Karpas-422 (cell line): ENCODE results near the gene BPNT1. TPM values are rescaled to one million over a fixed set of nuclear protein-coding genes. Genes with fewer than 3 reads are reported as not detected.

Experiments
- DNase-seq: peaks from one replicate; pipeline ENCODE4 v3.0.0-alpha.2; 2015
- H2AFZ ChIP-seq: fragments of 200-600 bp; sonication (generic); 2 replicates; pipeline ENCODE4 v1.6.1; 2014; ENCODE audit warnings: antibody characterized with exemption, low read length, mixed read lengths
- H3K27ac ChIP-seq: fragments of 200-600 bp; sonication (generic); 2 replicates; pipeline ENCODE4 v1.5.1; 2014; ENCODE audit warnings: mild to moderate bottlenecking, low read length, moderate library complexity
- H3K27me3 ChIP-seq: fragments of 200-600 bp; sonication (generic); 2 replicates; pipeline ENCODE4 v1.6.1; 2014; ENCODE audit warnings: low read length, mixed read lengths
- H3K36me3 ChIP-seq: fragments of 200-600 bp; sonication (generic); 2 replicates; pipeline ENCODE4 v1.6.1; 2014; ENCODE audit warnings: low read length, mixed read lengths; ENCODE audit not compliant: insufficient read depth
- H3K4me1 ChIP-seq: fragments of 200-600 bp; sonication (generic); 2 replicates; pipeline ENCODE4 v1.6.1; 2014; ENCODE audit warnings: mild to moderate bottlenecking, low read length, mixed read lengths
- H3K4me2 ChIP-seq: fragments of 200-600 bp; sonication (generic); 2 replicates; pipeline ENCODE4 v1.6.1; 2014; ENCODE audit warnings: low read length, low read depth, mild to moderate bottlenecking; ENCODE audit not compliant: poor library complexity, severe bottlenecking
- H3K4me3 ChIP-seq: fragments of 200-600 bp; sonication (generic); 2 replicates; pipeline ENCODE4 v1.5.1; 2014; ENCODE audit warnings: mild to moderate bottlenecking, antibody characterized with exemption, low read length, mixed read lengths
- H3K79me2 ChIP-seq: fragments of 200-600 bp; sonication (generic); 2 replicates; pipeline ENCODE4 v1.6.1; 2014; ENCODE audit warnings: mild to moderate bottlenecking, low read length, mixed read lengths
- H3K9ac ChIP-seq: fragments of 200-600 bp; sonication (generic); 2 replicates; pipeline ENCODE4 v1.6.0; 2014; ENCODE audit warnings: low read length
- H3K9me2 ChIP-seq: fragments of 200-600 bp; sonication (generic), shearing (Covaris generic); replicated peaks from 2 replicates; pipeline ENCODE4 v1.6.0; 2014; ENCODE audit warnings: mild to moderate bottlenecking, low read length, moderate library complexity; ENCODE audit not compliant: insufficient read depth
- H3K9me3 ChIP-seq: fragments of 300-700, 200-600 bp; sonication (generic); 2 replicates; pipeline ENCODE4 v1.6.1; 2014; ENCODE audit warnings: low read length, mixed read lengths
- H4K20me1 ChIP-seq: fragments of 200-600 bp; sonication (generic); 2 replicates; pipeline ENCODE4 v1.6.1; 2014; ENCODE audit warnings: mild to moderate bottlenecking, antibody characterized with exemption, low read length, low read depth; ENCODE audit not compliant: insufficient read depth
- total RNA-seq: library from RNA; depleted of rRNA; stranded (reverse); fragments of >200 nt; shearing (Covaris generic); gene quantifications from 2 replicates; pipeline ENCODE4 v1.2.3, GENCODE V29; 2014; ENCODE audit warnings: low replicate concordance; rRNA removed

The BPNT1 gene
- 65.3 and 69.1 TPM in 2 replicates for total RNA-seq

GRCh38 chr1:220089650-220090556, at the start of gene BPNT1:
Gene BPNT1 (minus strand): TSS chr1:220089788. CDS start chr1:220079846, 9,942 bp downstream.
- H3K4me2 ChIP-seq: peak within 1 kb of the TSS; percentile 82
- no peaks in the 10 kb centered on the region for H3K9me2 ChIP-seq
- peak; percentile 99 for DNase-seq
- H4K20me1 ChIP-seq: no peaks in the 10 kb centered on the region
- H3K9me3 ChIP-seq: no peaks in the 10 kb centered on the region
- peak within 1 kb of the TSS; percentile 90 for H3K27ac ChIP-seq
- H3K36me3 ChIP-seq: peaks cover 3% of the 10 kb centered on the region; the same call in 1 of the 2 replicates
- peak within 1 kb of the TSS; percentile 80 for H3K9ac ChIP-seq
- H3K4me1 ChIP-seq: peaks cover 50% of the 10 kb centered on the region
- H3K79me2 ChIP-seq: peaks cover 49% of the 10 kb centered on the region
- H3K27me3 ChIP-seq: no peaks in the 10 kb centered on the region
- peak within 1 kb of the TSS; percentile 73 for H3K4me3 ChIP-seq
- H2AFZ ChIP-seq: peak within 1 kb of the TSS; percentile 57

GRCh38 chr1:220137019-220137786, 47.6 kb upstream of the BPNT1 start:
- Histone ChIP-seq H3K9me2 (no peaks in the 10 kb centered on the region), H3K9ac (no peak overlapping the region), H2AFZ (no peak overlapping the region), H3K4me2 (no peak overlapping the region), H3K4me3 (no peak overlapping the region), H3K9me3 (no peaks in the 10 kb centered on the region), H3K27me3 (no peaks in the 10 kb centered on the region), H4K20me1 (no peaks in the 10 kb centered on the region), H3K4me1 (no peaks in the 10 kb centered on the region), H3K27ac (no peak overlapping the region), H3K79me2 (peaks cover 4% of the 10 kb centered on the region; the same call in 1 of the 2 replicates), H3K36me3 (peaks cover 54% of the 10 kb centered on the region)
- no peak for DNase-seq

- no peak overlapping the region for H3K27ac ChIP-seq
- no peak overlapping the region for H3K4me3 ChIP-seq
- no peak overlapping the region for H3K9ac ChIP-seq
- H3K9me3 ChIP-seq: no peaks in the 10 kb centered on the region
- H3K36me3 ChIP-seq: peaks cover 43% of the 10 kb centered on the region
- no peak overlapping the region for H2AFZ ChIP-seq
- H3K79me2 ChIP-seq: peaks cover 10% of the 10 kb centered on the region
- no peaks in the 10 kb centered on the region for H3K4me1 ChIP-seq
- no peaks in the 10 kb centered on the region for H3K27me3 ChIP-seq
- no peak overlapping the region for H3K4me2 ChIP-seq
- H3K9me2 ChIP-seq: no peaks in the 10 kb centered on the region
- H4K20me1 ChIP-seq: no peaks in the 10 kb centered on the region
- DNase-seq: no peak
These were observed 46.2 kb upstream of the BPNT1 start for GRCh38 chr1:220135755-220136154.

GRCh38 chr1:220129479-220130210, 40.1 kb upstream of the BPNT1 start:
- H2AFZ ChIP-seq: no peak overlapping the region
- no peak overlapping the region for H3K4me2 ChIP-seq
- H3K9me2 ChIP-seq: no peaks in the 10 kb centered on the region
- H4K20me1 ChIP-seq: no peaks in the 10 kb centered on the region
- peaks cover 41% of the 10 kb centered on the region for H3K36me3 ChIP-seq
- DNase-seq: no peak
- no peaks in the 10 kb centered on the region for H3K4me1 ChIP-seq
- H3K27me3 ChIP-seq: no peaks in the 10 kb centered on the region
- no peak overlapping the region for H3K4me3 ChIP-seq
- no peak overlapping the region for H3K27ac ChIP-seq
- peaks cover 48% of the 10 kb centered on the region for H3K79me2 ChIP-seq
- H3K9me3 ChIP-seq: no peaks in the 10 kb centered on the region
- H3K9ac ChIP-seq: no peak overlapping the region

- no peaks in the 10 kb centered on the region for H4K20me1 ChIP-seq
- H3K36me3 ChIP-seq: peaks cover 28% of the 10 kb centered on the region
These were observed 37.5 kb upstream of the BPNT1 start for GRCh38 chr1:220127076-220127475.

GRCh38 chr1:220124542-220124941, 35.0 kb upstream of the BPNT1 start:
- H3K4me3 ChIP-seq: no peak overlapping the region
- H3K27ac ChIP-seq: no peak overlapping the region
- no peak overlapping the region for H3K4me2 ChIP-seq
- H3K9ac ChIP-seq: no peak overlapping the region
- no peaks in the 10 kb centered on the region for H4K20me1 ChIP-seq
- H3K9me3 ChIP-seq: no peaks in the 10 kb centered on the region
- peaks cover 61% of the 10 kb centered on the region for H3K79me2 ChIP-seq
- peaks cover 27% of the 10 kb centered on the region for H3K36me3 ChIP-seq
- no peak overlapping the region for H2AFZ ChIP-seq
- no peak for DNase-seq
- no peaks in the 10 kb centered on the region for H3K9me2 ChIP-seq
- no peaks in the 10 kb centered on the region for H3K4me1 ChIP-seq
- H3K27me3 ChIP-seq: no peaks in the 10 kb centered on the region

More at GRCh38 chr1:220127076-220127475, 37.5 kb upstream of the BPNT1 start:
- no peaks in the 10 kb centered on the region for H3K9me2 ChIP-seq
- no peak overlapping the region for H3K4me2 ChIP-seq
- H3K9me3 ChIP-seq: no peaks in the 10 kb centered on the region
- no peak overlapping the region for H3K4me3 ChIP-seq
- H2AFZ ChIP-seq: no peak overlapping the region
- H3K9ac ChIP-seq: no peak overlapping the region
- H3K27ac ChIP-seq: no peak overlapping the region
- DNase-seq: no peak
- H3K27me3 ChIP-seq: no peaks in the 10 kb centered on the region
- peaks cover 56% of the 10 kb centered on the region for H3K79me2 ChIP-seq
- H3K4me1 ChIP-seq: no peaks in the 10 kb centered on the region

GRCh38 chr1:220123889-220124288, 34.3 kb upstream of the BPNT1 start:
- H3K9me3 ChIP-seq: no peaks in the 10 kb centered on the region

More at GRCh38 chr1:220123889-220124288, 34.3 kb upstream of the BPNT1 start:
- H3K27me3 ChIP-seq: no peaks in the 10 kb centered on the region
- H3K4me3 ChIP-seq: no peak overlapping the region
- H3K9me2 ChIP-seq: no peaks in the 10 kb centered on the region
- no peaks in the 10 kb centered on the region for H4K20me1 ChIP-seq
- H3K79me2 ChIP-seq: peaks cover 64% of the 10 kb centered on the region
- no peak overlapping the region for H3K9ac ChIP-seq
- H3K4me2 ChIP-seq: no peak overlapping the region
- peak; percentile 68 for DNase-seq
- H3K36me3 ChIP-seq: peaks cover 26% of the 10 kb centered on the region
- H3K4me1 ChIP-seq: no peaks in the 10 kb centered on the region
- H2AFZ ChIP-seq: no peak overlapping the region
- no peak overlapping the region for H3K27ac ChIP-seq
